ENCODE measurements around the gene SMTN. TPM values are rescaled to one million over a fixed set of nuclear protein-coding genes. Genes with fewer than 3 reads are reported as not detected.

The SMTN gene
- polyA plus RNA-seq, 1 of the 3 experiments (the other 2 are of a cell fraction) = 30.4 TPM

DNA sequence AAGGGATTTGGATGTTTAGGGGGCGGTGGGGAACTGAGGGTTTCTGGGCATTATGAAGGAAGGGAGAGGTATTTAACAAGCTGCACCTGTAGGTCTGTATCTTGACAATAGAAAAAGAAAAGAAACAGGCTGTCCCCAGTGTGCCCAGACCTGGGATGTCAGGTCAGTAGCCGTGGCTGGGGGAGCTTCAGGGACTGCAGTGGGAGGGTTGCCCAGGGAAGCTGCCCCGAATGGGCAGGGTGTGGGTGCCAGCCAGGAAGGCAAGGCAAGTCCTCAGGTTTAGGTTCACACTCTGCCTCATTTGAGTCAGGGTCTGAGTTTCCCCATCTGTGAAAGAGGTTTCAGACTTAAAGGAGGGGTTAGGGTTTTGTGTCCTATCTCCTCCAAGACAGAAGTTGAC, 43.2 kb downstream of the SMTN start:
- H3K4me1 ChIP-seq (ENCODE audit: control insufficient read depth in 1 of 2, insufficient read depth in 2 of 2, low read depth in 1 of 2, low read length in 1 of 2) = peaks cover 0 to 43% of the 10 kb centered on the region in 2 experiments; a peak in 1 of 4 replicates
- no peaks in the 10 kb centered on the region for H3K27me3 ChIP-seq (ENCODE audit: insufficient read depth)
- H3K79me2 ChIP-seq (ENCODE audit: insufficient read depth) = no peaks in the 10 kb centered on the region
- no peak for TF ChIP-seq CHD2 (IDR thresholded peaks at IDR 0.05; ENCODE audit: low read length, partially characterized antibody)
- TF ChIP-seq YY1 (IDR thresholded peaks at IDR 0.05; ENCODE audit: low read depth) = no peak
- TF ChIP-seq, protein P1, sequence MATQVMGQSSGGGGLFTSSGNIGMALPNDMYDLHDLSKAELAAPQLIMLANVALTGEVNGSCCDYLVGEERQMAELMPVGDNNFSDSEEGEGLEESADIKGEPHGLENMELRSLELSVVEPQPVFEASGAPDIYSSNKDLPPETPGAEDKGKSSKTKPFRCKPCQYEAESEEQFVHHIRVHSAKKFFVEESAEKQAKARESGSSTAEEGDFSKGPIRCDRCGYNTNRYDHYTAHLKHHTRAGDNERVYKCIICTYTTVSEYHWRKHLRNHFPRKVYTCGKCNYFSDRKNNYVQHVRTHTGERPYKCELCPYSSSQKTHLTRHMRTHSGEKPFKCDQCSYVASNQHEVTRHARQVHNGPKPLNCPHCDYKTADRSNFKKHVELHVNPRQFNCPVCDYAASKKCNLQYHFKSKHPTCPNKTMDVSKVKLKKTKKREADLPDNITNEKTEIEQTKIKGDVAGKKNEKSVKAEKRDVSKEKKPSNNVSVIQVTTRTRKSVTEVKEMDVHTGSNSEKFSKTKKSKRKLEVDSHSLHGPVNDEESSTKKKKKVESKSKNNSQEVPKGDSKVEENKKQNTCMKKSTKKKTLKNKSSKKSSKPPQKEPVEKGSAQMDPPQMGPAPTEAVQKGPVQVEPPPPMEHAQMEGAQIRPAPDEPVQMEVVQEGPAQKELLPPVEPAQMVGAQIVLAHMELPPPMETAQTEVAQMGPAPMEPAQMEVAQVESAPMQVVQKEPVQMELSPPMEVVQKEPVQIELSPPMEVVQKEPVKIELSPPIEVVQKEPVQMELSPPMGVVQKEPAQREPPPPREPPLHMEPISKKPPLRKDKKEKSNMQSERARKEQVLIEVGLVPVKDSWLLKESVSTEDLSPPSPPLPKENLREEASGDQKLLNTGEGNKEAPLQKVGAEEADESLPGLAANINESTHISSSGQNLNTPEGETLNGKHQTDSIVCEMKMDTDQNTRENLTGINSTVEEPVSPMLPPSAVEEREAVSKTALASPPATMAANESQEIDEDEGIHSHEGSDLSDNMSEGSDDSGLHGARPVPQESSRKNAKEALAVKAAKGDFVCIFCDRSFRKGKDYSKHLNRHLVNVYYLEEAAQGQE (IDR thresholded peaks at IDR 0.05; ENCODE audit: low read depth, low read length) = no peak
- WGBS (ENCODE audit: low lambda C conversion rate) = 86% methylated on average over 2 of the region's 3 CpGs
- H2AFZ ChIP-seq (ENCODE audit: low read depth) = no peak overlapping the region
- ChIA-PET CTCF (interaction anchor here (1.0 to 8.2 kb wide), 6 partner anchors 15 to 40 kb away, joined by 3 to 52 read pairs (median 3); partner anchors contain the start of gene SELENOM), POLR2A (no interaction called here)
- H4K20me1 ChIP-seq (ENCODE audit: insufficient read depth) = no peaks in the 10 kb centered on the region
- H3K36me3 ChIP-seq (replicated peaks in 1 of 2; ENCODE audit: control insufficient read depth in 1 of 2, insufficient read depth in 2 of 2, low read length in 1 of 2) = no peaks in the 10 kb centered on the region
- no peaks in the 10 kb centered on the region for H3F3A ChIP-seq (replicated peaks; ENCODE audit: insufficient read depth)
- peak overlapping the region in 1 of 2 experiments; percentile 86; a peak in 2 of 4 replicates for H3K27ac ChIP-seq (ENCODE audit: low read depth in 2 of 2, low read length in 1 of 2)
- H3K4me3 ChIP-seq (ENCODE audit: low read depth in 2 of 2, low read length in 1 of 2) = no peak overlapping the region; a peak in 1 of 4 replicates
- H3K9me2 ChIP-seq = no peaks in the 10 kb centered on the region
- no peak overlapping the region for H3K4me2 ChIP-seq
- no peak overlapping the region for H3K9ac ChIP-seq
- H3K9me3 ChIP-seq = no peaks in the 10 kb centered on the region
- no peak for DNase-seq

DNA sequence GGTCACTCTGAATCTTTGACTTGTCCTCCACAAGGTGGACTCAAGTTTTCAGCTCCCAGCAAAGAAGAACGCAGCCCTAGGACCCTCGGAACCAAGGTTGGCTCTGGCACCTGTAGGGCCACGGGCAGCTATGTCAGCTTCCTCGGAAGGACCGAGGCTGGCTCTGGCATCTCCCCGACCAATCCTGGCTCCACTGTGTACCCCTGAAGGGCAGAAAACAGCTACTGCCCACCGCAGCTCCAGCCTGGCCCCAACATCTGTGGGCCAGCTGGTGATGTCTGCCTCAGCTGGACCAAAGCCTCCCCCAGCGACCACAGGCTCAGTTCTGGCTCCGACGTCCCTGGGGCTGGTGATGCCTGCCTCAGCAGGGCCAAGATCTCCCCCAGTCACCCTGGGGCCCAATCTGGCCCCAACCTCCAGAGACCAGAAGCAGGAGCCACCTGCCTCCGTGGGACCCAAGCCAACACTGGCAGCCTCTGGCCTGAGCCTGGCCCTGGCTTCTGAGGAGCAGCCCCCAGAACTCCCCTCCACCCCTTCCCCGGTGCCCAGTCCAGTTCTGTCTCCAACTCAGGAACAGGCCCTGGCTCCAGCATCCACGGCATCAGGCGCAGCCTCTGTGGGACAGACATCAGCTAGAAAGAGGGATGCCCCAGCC, 43.8 kb downstream of the SMTN start:
- POLR2A ChIA-PET = no interaction called here
- peak; percentile 68 for DNase-seq

More for the DNA sequence above, 43.8 kb downstream of the SMTN start:
- no peaks in the 10 kb centered on the region for H3K9me3 ChIP-seq
- H4K20me1 ChIP-seq (ENCODE audit: insufficient read depth) = no peaks in the 10 kb centered on the region
- H3K4me1 ChIP-seq (ENCODE audit: control insufficient read depth in 1 of 2, insufficient read depth in 2 of 2, low read depth in 1 of 2, low read length in 1 of 2) = peaks cover 0 to 43% of the 10 kb centered on the region in 2 experiments; a peak in 1 of 4 replicates
- peaks cover 2% of the 10 kb centered on the region for H3F3A ChIP-seq (replicated peaks; ENCODE audit: insufficient read depth)
- no peaks in the 10 kb centered on the region for H3K36me3 ChIP-seq (replicated peaks in 1 of 2; ENCODE audit: control insufficient read depth in 1 of 2, insufficient read depth in 2 of 2, low read length in 1 of 2)
- H2AFZ ChIP-seq (ENCODE audit: low read depth) = no peak overlapping the region
- peak overlapping the region in 1 of 2 experiments; percentile 86; a peak in 2 of 4 replicates for H3K27ac ChIP-seq (ENCODE audit: low read depth in 2 of 2, low read length in 1 of 2)
- no peaks in the 10 kb centered on the region for H3K9me2 ChIP-seq
- no peak overlapping the region for H3K4me2 ChIP-seq
- no peaks in the 10 kb centered on the region for H3K79me2 ChIP-seq (ENCODE audit: insufficient read depth)
- H3K9ac ChIP-seq = no peak overlapping the region
- CTCF ChIA-PET = interaction anchor here (1.0 to 8.2 kb wide), 6 partner anchors 14 to 41 kb away, joined by 3 to 52 read pairs (median 3); partner anchors contain the start of gene SELENOM
- TF ChIP-seq GATA2 (CRISPR knock-in tag; IDR thresholded peaks at IDR 0.05) (no peak), RFX5 (IDR thresholded peaks at IDR 0.05; ENCODE audit: low read length) (no peak), JUND (IDR thresholded peaks at IDR 0.05) (no peak), ELF1 (IDR thresholded peaks at IDR 0.05) (no peak), MEF2A (IDR thresholded peaks at IDR 0.05; ENCODE audit: borderline replicate concordance, low read depth) (no peak), NFIC (IDR thresholded peaks at IDR 0.05; ENCODE audit: borderline replicate concordance) (no peak), YY1 (IDR thresholded peaks at IDR 0.05; ENCODE audit: low read depth) (no peak), TCF12 (IDR thresholded peaks at IDR 0.05) (no peak), TEAD4 (IDR thresholded peaks at IDR 0.05; ENCODE audit: borderline replicate concordance, insufficient read depth) (no peak), RAD21 (IDR thresholded peaks at IDR 0.05; ENCODE audit: low read length) (no peak)
- TF ChIP-seq, protein P2, sequence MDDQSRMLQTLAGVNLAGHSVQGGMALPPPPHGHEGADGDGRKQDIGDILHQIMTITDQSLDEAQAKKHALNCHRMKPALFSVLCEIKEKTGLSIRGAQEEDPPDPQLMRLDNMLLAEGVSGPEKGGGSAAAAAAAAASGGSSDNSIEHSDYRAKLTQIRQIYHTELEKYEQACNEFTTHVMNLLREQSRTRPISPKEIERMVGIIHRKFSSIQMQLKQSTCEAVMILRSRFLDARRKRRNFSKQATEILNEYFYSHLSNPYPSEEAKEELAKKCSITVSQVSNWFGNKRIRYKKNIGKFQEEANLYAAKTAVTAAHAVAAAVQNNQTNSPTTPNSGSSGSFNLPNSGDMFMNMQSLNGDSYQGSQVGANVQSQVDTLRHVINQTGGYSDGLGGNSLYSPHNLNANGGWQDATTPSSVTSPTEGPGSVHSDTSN (IDR thresholded peaks at IDR 0.05) = no peak
- TF ChIP-seq, protein P3, sequence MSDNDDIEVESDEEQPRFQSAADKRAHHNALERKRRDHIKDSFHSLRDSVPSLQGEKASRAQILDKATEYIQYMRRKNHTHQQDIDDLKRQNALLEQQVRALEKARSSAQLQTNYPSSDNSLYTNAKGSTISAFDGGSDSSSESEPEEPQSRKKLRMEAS (IDR thresholded peaks at IDR 0.05; ENCODE audit: low read depth) = no peak
- TF ChIP-seq, protein P4, sequence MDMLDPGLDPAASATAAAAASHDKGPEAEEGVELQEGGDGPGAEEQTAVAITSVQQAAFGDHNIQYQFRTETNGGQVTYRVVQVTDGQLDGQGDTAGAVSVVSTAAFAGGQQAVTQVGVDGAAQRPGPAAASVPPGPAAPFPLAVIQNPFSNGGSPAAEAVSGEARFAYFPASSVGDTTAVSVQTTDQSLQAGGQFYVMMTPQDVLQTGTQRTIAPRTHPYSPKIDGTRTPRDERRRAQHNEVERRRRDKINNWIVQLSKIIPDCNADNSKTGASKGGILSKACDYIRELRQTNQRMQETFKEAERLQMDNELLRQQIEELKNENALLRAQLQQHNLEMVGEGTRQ (IDR thresholded peaks at IDR 0.05; ENCODE audit: borderline replicate concordance, low read depth, low read length) = no peak
- TF ChIP-seq, protein P5, sequence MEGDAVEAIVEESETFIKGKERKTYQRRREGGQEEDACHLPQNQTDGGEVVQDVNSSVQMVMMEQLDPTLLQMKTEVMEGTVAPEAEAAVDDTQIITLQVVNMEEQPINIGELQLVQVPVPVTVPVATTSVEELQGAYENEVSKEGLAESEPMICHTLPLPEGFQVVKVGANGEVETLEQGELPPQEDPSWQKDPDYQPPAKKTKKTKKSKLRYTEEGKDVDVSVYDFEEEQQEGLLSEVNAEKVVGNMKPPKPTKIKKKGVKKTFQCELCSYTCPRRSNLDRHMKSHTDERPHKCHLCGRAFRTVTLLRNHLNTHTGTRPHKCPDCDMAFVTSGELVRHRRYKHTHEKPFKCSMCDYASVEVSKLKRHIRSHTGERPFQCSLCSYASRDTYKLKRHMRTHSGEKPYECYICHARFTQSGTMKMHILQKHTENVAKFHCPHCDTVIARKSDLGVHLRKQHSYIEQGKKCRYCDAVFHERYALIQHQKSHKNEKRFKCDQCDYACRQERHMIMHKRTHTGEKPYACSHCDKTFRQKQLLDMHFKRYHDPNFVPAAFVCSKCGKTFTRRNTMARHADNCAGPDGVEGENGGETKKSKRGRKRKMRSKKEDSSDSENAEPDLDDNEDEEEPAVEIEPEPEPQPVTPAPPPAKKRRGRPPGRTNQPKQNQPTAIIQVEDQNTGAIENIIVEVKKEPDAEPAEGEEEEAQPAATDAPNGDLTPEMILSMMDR (IDR thresholded peaks at IDR 0.05) = no peak
- TF ChIP-seq, protein P6, sequence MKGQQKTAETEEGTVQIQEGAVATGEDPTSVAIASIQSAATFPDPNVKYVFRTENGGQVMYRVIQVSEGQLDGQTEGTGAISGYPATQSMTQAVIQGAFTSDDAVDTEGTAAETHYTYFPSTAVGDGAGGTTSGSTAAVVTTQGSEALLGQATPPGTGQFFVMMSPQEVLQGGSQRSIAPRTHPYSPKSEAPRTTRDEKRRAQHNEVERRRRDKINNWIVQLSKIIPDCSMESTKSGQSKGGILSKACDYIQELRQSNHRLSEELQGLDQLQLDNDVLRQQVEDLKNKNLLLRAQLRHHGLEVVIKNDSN (IDR thresholded peaks at IDR 0.05; ENCODE audit: borderline replicate concordance, low read depth) = no peak
- no peaks in the 10 kb centered on the region for H3K27me3 ChIP-seq (ENCODE audit: insufficient read depth)
- H3K4me3 ChIP-seq (ENCODE audit: low read depth in 2 of 2, low read length in 1 of 2) = no peak overlapping the region
- WGBS (ENCODE audit: low lambda C conversion rate) = 66% methylated on average over 5 of the region's 14 CpGs

Measured in SK-N-SH (cell line).